Vagina (tissue), 2 donors: ENCODE results near the gene GABRE. TPM values are rescaled to one million over a fixed set of nuclear protein-coding genes. Genes with fewer than 3 reads are reported as not detected.

Experiments
- DNase-seq, 2 donors: peaks; one replicate each; pipeline ENCODE4 v3.0.0-alpha.2; 2017; ENCODE audit errors: extremely low spot score in 2 of 2
- H3K27ac ChIP-seq: fragments of 200-600 bp; sonication (generic); one replicate; pipeline ENCODE4 v1.5.1; 2019
- H3K27me3 ChIP-seq: fragments of 200-600 bp; sonication (generic); one replicate; pipeline ENCODE4 v1.5.1; 2019
- H3K36me3 ChIP-seq, 2 donors: fragments of 200-600 bp; sonication (generic); one replicate each; pipeline ENCODE4 v1.5.1; 2017 to 2019
- H3K4me1 ChIP-seq: fragments of 200-600 bp; sonication (generic); one replicate; pipeline ENCODE4 v1.5.1; 2019
- H3K4me3 ChIP-seq, 2 donors: fragments of 200-600 bp; sonication (generic); 1 replicate in 1 of 2; 2 replicates in 1 of 2; pipeline ENCODE4 v1.5.1; 2016 to 2019
- H3K9me3 ChIP-seq: fragments of 200-600 bp; sonication (generic); one replicate; pipeline ENCODE4 v1.5.1; 2019
- CTCF ChIP-seq, 3 experiments: fragments of 450-650 bp in 2 of 3; fragments of 200-600 bp in 1 of 3; sonication (generic) in 1 of 3; IDR thresholded peaks; one replicate each; pipeline ENCODE4 v1.5.1; 2017 to 2019; ENCODE audit warnings: antibody characterized with exemption in 3 of 3, mild to moderate bottlenecking in 2 of 3, moderate library complexity in 2 of 3
- POLR2A ChIP-seq, 2 donors: fragments of 450-650 bp; IDR thresholded peaks; one replicate each; pipeline ENCODE4 v1.6.1; 2017; ENCODE audit warnings: antibody characterized with exemption in 2 of 2, mild to moderate bottlenecking in 2 of 2, moderate library complexity in 2 of 2
- POLR2AphosphoS5 ChIP-seq, 2 donors: sonication (generic); formaldehyde crosslinking; IDR thresholded peaks; one replicate each; pipeline ENCODE4 v1.9.0; 2017; ENCODE audit warnings: antibody characterized with exemption in 2 of 2, mild to moderate bottlenecking in 2 of 2, low read depth in 1 of 2; ENCODE audit not compliant: insufficient read depth in 1 of 2
- intact Hi-C: fragments of 100-400 bp; cut with DNase I; formaldehyde crosslinking; loops from one replicate; pipeline ENCODE4 v1.15.1; 2023
- total RNA-seq: library from RNA; depleted of rRNA; stranded (reverse); fragments of >200 nt; gene quantifications from one replicate; pipeline ENCODE4 v1.2.3, GENCODE V29; 2016

GABRE gene
- total RNA-seq, 1 donor from 2014 or later, result 176 TPM

GRCh38 chrX:151973060-151973661, 1.3 kb downstream of the GABRE start:
- H3K4me3 ChIP-seq, result peak overlapping the region; percentile 69 to 70
- intact Hi-C loops, result no loop called here

GRCh38 chrX:151970661-151971060, 3.8 kb downstream of the GABRE start:
- Histone ChIP-seq H3K27ac (peak overlapping the region; percentile 48), H3K4me3 (no peak overlapping the region)
- intact Hi-C loops, result no loop called here

More at GRCh38 chrX:151973060-151973661, 1.3 kb downstream of the GABRE start:
- Histone ChIP-seq H3K9me3 (no peaks in the 10 kb centered on the region), H3K27ac (peak overlapping the region; percentile 95), H3K27me3 (no peaks in the 10 kb centered on the region), H3K4me1 (peaks cover 13% of the 10 kb centered on the region), H3K36me3 (peaks cover 0 to 15% of the 10 kb centered on the region in 2 donors)
- no peak for DNase-seq
- TF ChIP-seq POLR2AphosphoS5 (IDR thresholded peaks at IDR 0.05; ENCODE audit: insufficient read depth in 1 of 2, low read depth in 1 of 2), result no peak
- no peak for TF ChIP-seq POLR2A (IDR thresholded peaks at IDR 0.05)
- no peak for TF ChIP-seq CTCF (IDR thresholded peaks at IDR 0.05)

GRCh38 chrX:151970027-151970426, 4.4 kb downstream of the GABRE start:
- Histone ChIP-seq H3K27me3 (no peaks in the 10 kb centered on the region), H3K9me3 (no peaks in the 10 kb centered on the region), H3K27ac (peak overlapping the region; percentile 48), H3K4me1 (peaks cover 13% of the 10 kb centered on the region), H3K4me3 (no peak overlapping the region), H3K36me3 (peaks cover 0 to 18% of the 10 kb centered on the region in 2 donors)
- intact Hi-C loops, result no loop called here
- DNase-seq, result no peak
- TF ChIP-seq CTCF (IDR thresholded peaks at IDR 0.05) (no peak), POLR2AphosphoS5 (IDR thresholded peaks at IDR 0.05; ENCODE audit: insufficient read depth in 1 of 2, low read depth in 1 of 2) (no peak), POLR2A (IDR thresholded peaks at IDR 0.05) (no peak)

More at GRCh38 chrX:151970661-151971060, 3.8 kb downstream of the GABRE start:
- H3K36me3 ChIP-seq, result peaks cover 0 to 18% of the 10 kb centered on the region in 2 donors
- DNase-seq, result no peak
- no peaks in the 10 kb centered on the region for H3K9me3 ChIP-seq
- no peaks in the 10 kb centered on the region for H3K27me3 ChIP-seq
- no peak for TF ChIP-seq POLR2A (IDR thresholded peaks at IDR 0.05)
- no peak for TF ChIP-seq CTCF (IDR thresholded peaks at IDR 0.05)
- TF ChIP-seq POLR2AphosphoS5 (IDR thresholded peaks at IDR 0.05; ENCODE audit: insufficient read depth in 1 of 2, low read depth in 1 of 2), result peak; percentile 40 to 58
- peaks cover 13% of the 10 kb centered on the region for H3K4me1 ChIP-seq

- no peaks in the 10 kb centered on the region for H3K27me3 ChIP-seq
- no peak overlapping the region for H3K4me3 ChIP-seq
- no peaks in the 10 kb centered on the region for H3K9me3 ChIP-seq
- TF ChIP-seq POLR2AphosphoS5 (IDR thresholded peaks at IDR 0.05; ENCODE audit: insufficient read depth in 1 of 2, low read depth in 1 of 2) (no peak), POLR2A (IDR thresholded peaks at IDR 0.05) (no peak), CTCF (IDR thresholded peaks at IDR 0.05) (no peak)
- peaks cover 0 to 26% of the 10 kb centered on the region in 2 donors for H3K36me3 ChIP-seq
- H3K27ac ChIP-seq, result no peak overlapping the region
- no peak for DNase-seq
- intact Hi-C loops, result no loop called here
- H3K4me1 ChIP-seq, result peaks cover 13% of the 10 kb centered on the region
These were observed 8.2 kb downstream of the GABRE start for GRCh38 chrX:151966236-151966635.

GRCh38 chrX:151962034-151962433, 12.4 kb downstream of the GABRE start:
- Histone ChIP-seq H3K4me1 (no peaks in the 10 kb centered on the region), H3K4me3 (no peak overlapping the region), H3K27me3 (no peaks in the 10 kb centered on the region), H3K9me3 (no peaks in the 10 kb centered on the region), H3K27ac (no peak overlapping the region), H3K36me3 (peaks cover 0 to 15% of the 10 kb centered on the region in 2 donors)
- TF ChIP-seq POLR2A (IDR thresholded peaks at IDR 0.05), result no peak
- no peak for TF ChIP-seq POLR2AphosphoS5 (IDR thresholded peaks at IDR 0.05; ENCODE audit: insufficient read depth in 1 of 2, low read depth in 1 of 2)
- no peak for TF ChIP-seq CTCF (IDR thresholded peaks at IDR 0.05)
- DNase-seq, result no peak
- intact Hi-C loops, result no loop called here
